IPS-NIHi7 (cell line): ENCODE data around the gene ATOH8.

Experiments
- DNase-seq: peaks from one replicate; pipeline ENCODE4 v3.0.0; 2012; ENCODE audit warnings: mixed read lengths; ENCODE audit errors: extremely low spot score

The ATOH8 gene

DNA sequence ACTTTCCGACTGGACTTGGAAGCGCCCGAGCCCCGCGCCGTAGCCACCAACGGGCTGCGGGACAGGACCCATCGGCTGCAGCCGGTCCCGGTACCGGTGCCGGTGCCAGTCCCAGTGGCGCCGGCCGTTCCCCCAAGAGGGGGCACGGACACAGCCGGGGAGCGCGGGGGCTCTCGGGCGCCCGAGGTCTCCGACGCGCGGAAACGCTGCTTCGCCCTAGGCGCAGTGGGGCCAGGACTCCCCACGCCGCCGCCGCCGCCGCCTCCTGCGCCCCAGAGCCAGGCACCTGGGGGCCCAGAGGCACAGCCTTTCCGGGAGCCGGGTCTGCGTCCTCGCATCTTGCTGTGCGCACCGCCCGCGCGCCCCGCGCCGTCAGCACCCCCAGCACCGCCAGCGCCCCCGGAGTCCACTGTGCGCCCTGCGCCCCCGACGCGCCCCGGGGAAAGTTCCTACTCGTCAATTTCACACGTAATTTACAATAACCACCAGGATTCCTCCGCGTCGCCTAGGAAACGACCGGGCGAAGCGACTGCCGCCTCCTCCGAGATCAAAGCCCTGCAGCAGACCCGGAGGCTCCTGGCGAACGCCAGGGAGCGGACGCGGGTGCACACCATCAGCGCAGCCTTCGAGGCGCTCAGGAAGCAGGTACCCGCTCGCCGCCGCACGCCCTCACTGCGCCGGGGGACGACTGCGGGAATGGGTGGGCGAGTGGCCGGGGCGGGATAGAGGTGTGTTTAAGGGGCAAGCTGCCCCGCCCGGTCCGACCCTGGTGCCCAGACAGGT lies 713 bp downstream of the ATOH8 start:
- DNase-seq = peak; percentile 72

- DNase-seq = no peak
Measured at GRCh38 chr2:85755122-85756027, 1.6 kb downstream of the ATOH8 start.

- DNase-seq = no peak
Measured at GRCh38 chr2:85756195-85756594, 2.4 kb downstream of the ATOH8 start.

GRCh38 chr2:85756822-85757435 lies 3.1 kb downstream of the ATOH8 start:
- DNase-seq = no peak

DNA sequence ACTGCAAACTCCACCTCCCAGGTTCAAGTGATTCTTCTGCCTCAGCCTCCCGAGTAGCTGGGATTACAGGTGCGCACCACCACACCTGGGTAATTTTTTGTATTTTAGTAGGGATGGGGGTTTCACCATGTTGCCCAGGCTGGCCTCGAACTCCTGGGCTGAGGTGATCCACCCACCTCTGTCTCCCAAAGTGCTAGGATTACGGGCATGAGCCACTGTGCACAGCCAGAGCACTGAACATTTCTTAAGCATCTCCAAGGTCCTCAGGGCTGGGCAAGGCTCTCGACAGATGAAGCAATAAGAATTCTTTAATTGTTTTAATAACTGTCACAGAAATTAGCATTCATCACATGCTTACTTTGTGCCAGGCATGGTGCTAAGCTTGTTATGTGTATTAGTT lies 4.1 kb downstream of the ATOH8 start:
- DNase-seq = no peak

- DNase-seq = no peak
Measured at GRCh38 chr2:85758361-85759256, 4.8 kb downstream of the ATOH8 start.

DNA sequence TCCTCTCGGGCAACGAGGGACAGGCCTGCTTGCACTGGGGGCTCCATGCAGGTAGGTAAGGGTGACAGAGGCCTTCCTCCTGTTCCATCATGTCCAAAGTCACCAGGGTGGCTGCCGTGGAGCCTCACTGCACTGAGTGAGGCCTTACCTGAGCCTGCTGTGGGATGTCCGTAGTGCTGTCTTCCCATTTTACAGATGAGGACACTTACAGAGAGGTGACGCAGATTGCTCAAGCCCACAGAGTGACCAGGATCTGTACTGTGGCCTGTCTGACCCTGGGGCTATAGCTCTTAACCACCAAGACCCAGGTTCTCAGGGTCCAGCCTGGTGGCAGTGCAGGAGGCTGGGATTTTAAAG lies 5.4 kb downstream of the ATOH8 start:
- DNase-seq = no peak

- DNase-seq = no peak
Measured at GRCh38 chr2:85760371-85760770, 6.6 kb downstream of the ATOH8 start.

DNA sequence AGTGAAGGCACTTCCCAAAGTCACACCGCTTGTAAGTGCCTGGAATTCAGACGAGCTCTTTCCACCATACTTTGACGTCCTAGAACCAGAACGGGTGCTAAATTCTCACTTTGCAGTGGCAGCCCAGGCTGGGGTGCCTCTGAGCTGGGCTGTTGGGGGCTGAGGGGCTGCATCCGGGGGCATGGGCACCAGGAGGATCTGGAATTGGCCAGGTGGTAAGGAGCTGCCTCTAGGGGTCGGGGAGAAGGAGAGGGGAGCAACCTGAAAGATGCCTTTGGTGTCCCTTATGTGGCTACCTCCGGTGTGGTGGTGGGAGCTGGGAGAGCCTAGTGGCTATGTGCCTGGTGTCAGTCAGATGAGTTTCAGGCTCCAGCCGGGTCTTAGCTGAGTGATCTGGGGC lies 7.1 kb downstream of the ATOH8 start:
- DNase-seq = no peak

GRCh38 chr2:85761512-85761944 lies 7.7 kb downstream of the ATOH8 start:
- DNase-seq = no peak

GRCh38 chr2:85761946-85762345 lies 8.2 kb downstream of the ATOH8 start:
- no peak for DNase-seq

DNA sequence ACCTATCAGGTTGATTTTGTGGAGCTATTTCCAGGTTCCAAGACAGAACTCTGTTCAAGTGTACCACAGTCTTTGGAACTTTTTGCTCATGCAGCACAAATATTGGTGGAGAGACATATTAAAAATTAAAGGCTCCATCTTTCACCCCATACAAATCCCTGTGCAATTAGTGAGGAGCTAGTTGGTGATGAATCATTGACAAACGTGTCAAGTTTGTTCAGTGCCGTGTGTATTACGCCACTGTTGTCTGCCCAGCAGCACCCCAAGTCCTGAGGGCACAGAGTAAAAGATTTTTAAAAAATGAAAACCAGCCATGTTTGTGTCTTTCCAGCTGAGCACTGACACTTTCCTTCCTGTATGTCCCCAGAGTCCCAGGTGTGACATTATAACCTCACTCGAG lies 9.3 kb downstream of the ATOH8 start:
- no peak for DNase-seq

DNA sequence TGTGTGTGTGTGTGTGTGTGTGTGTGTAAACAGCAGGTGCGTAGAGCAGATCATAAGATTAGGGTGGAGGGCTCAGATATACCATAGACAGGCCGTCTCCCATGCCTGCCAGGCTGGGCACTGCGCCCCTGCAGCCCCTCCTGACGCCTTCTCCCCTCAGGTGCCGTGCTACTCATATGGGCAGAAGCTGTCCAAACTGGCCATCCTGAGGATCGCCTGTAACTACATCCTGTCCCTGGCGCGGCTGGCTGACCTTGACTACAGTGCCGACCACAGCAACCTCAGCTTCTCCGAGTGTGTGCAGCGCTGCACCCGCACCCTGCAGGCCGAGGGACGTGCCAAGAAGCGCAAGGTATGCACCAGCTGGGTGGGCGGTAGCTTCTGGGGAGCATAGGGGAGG lies 10.0 kb downstream of the ATOH8 start:
- no peak for DNase-seq

DNA sequence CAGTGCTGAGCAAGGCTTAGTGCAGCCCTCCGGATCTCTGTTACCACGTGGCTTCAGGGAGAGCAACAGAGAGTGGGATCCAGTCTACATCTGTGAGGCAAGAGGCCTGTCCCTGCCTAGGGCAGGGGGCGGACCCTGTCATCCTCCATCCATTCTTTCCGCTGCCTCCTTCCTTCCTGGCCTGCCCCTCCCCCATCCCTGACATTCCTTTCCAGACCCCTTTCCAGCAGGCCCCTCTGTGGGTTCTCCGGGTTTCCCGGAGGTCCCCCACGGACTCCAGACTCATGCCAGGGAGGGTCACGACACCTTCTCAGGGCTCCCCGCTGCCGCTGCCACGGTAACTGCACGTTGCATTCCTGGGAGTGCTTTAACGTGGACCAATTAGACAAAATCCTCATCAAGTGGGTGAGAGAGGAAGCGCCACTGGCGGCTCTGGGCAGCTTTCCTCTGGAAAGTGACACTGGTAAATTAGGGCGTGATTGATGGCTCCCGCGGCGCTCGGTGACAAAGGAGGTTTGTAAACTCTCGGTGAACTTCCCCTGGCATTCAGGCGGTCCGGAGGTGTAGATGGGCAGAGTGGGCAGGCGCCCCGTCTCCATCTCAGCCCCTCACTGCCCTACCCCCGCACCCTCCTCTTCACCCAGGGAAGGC lies 11.4 kb downstream of the ATOH8 start:
- DNase-seq = peak; percentile 75

DNA sequence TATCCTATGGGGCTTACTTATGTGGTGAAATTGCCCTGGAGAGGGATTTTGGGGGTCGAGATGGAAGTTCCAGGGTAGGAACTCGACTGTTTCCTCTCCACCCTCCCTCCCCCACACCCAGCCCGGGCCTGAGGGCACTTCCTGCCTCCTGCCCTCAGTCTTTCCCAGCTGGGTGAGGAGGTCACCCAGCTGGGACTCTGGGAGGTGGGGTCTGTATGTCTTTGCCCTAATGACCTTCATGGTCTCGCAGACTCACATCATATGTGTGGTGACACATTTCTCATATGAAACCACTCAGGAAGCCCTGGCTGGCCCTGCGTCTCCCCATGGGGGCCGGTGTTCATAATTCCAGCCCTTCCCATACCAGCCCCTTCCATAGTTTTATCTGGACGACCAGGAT lies 12.4 kb downstream of the ATOH8 start:
- DNase-seq = no peak

DNA sequence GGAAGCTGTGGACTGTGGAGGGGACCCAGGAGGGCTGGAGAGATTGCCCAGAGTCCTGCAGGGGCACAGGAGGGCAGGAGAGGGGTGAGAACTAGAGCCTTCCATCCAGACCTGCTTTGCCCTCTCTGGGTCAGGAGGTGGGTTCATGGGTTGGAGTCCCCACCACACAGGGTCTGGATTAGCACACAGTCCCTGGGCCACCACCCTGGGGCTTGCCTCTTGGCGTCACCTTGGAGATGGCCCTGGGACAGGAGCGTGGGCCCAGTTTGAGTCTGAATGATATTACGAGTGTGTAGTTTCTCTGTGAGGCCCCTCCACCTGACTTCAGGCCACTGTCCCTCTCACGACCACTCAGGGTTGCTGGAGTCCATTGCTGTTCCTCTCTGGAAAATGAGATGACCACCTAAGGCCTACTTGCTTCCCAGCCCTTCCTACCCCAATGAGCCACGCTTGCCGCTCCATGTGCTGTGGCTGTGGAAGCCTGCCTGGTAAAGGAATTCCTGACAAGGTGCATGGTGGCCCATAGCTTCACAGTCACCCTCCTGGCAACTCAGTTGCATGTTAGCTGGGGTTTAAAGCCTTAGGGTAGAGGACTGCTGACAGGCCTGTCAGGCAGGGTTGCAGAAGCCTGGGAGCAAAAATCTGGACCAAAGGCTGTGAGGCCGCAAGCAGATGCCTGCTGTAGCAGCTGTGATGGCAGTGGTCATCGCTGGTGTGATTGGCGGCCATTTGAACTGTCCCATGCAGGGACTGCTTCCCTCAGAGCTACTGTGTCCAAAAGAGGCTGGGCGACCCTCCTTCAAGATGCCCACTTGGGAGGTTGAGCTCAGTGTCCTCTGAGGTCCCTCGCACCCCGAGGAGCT lies 14.2 kb downstream of the ATOH8 start:
- DNase-seq = no peak

- peak; percentile 47 for DNase-seq
Measured at GRCh38 chr2:85768713-85769112, 14.9 kb downstream of the ATOH8 start.

GRCh38 chr2:85769236-85769982 lies 15.6 kb downstream of the ATOH8 start:
- DNase-seq = peak; percentile 76

DNA sequence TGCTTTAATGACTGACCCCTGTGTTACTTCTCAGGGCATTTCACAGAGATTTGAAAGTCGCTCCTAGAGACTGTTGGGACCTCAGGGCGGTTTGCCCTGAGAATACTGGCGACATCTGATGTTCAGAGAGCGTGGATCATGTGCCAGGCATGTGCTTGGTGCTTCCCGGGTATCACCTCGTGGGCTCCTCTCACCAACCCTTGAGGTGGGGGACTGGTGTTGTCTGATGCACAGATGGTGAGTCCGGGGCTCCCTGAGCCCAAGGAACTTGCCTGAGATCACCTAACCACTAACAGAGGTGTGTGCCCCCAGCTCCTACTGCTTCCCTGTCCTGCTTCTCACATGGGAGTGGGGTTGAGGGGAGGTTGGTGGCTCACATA lies 16.2 kb downstream of the ATOH8 start:
- DNase-seq = no peak
